Left lung (tissue), 14 donors: Measurements from ENCODE around the gene SH3BGRL. TPM values are rescaled to one million over a fixed set of nuclear protein-coding genes. Genes with fewer than 3 reads are reported as not detected.

Source experiments
- ATAC-seq: fragments of 200-7000 bp; cut with Tn5 transposase; one replicate; pipeline ENCODE4 v1.9.1; 2020; ENCODE audit warnings: moderate library complexity
- DNase-seq, 4 donors: peaks; one replicate each; pipeline ENCODE4 v3.0.0-alpha.2; 2013 to 2020
- H3K27ac ChIP-seq, 2 donors: fragments of 200-600 bp; sonication (generic) in 1 of 2; one replicate each; pipeline versions ENCODE4 v1.5.0 to v1.8.0; 2020 to 2021
- H3K27me3 ChIP-seq, 2 donors: fragments of 200-600 bp; sonication (generic) in 1 of 2; one replicate each; pipeline versions ENCODE4 v1.5.0 to v1.8.0; 2020 to 2021
- H3K36me3 ChIP-seq, 2 donors: fragments of 200-600 bp; sonication (generic) in 1 of 2; one replicate each; pipeline versions ENCODE4 v1.5.0 to v1.8.0; 2020 to 2021
- H3K4me1 ChIP-seq, 2 donors: fragments of 200-600 bp; one replicate each; pipeline ENCODE4 v1.8.0; 2021
- H3K4me3 ChIP-seq, 2 donors: fragments of 200-600 bp; sonication (generic) in 1 of 2; one replicate each; pipeline versions ENCODE4 v1.5.0 to v1.8.0; 2020 to 2021; ENCODE audit warnings: mild to moderate bottlenecking in 1 of 2
- H3K9me3 ChIP-seq, 2 donors: fragments of 200-600 bp; sonication (generic) in 1 of 2; one replicate each; pipeline versions ENCODE4 v1.5.0 to v1.8.0; 2020 to 2021
- CTCF ChIP-seq, 2 donors: fragments of 200-600 bp; sonication (generic) in 1 of 2; IDR thresholded peaks; one replicate each; pipeline versions ENCODE4 v1.5.0 to v1.8.0; 2021; ENCODE audit warnings: antibody characterized with exemption in 2 of 2
- intact Hi-C, 2 donors: fragments of 100-400 bp; cut with DNase I; formaldehyde crosslinking; loops; one replicate each; pipeline versions ENCODE4 v1.11.2 to v1.14.2; 2022
- long read RNA-seq, 12 donors: library from polyadenylated mRNA in 2 of 12; unstranded in 2 of 12; transcript quantifications; one replicate each; pipeline ENCODE4 v2.0.0 and lab custom pipeline, GENCODE V29; 2019 to 2026
- polyA plus RNA-seq, 6 donors: library from polyadenylated mRNA; unstranded; fragments of 120-200 nt; gene quantifications; one replicate each; pipeline ENCODE4 v1.2.1, GENCODE V29; 2013; ENCODE audit not compliant: insufficient read length in 6 of 6
- total RNA-seq, 2 donors: library from RNA; stranded (reverse); fragmentation: NEBNext Ultra II Directional; extraction: Animal tissue kit (Norgen Biotek cat#: 25700); gene quantifications; one replicate each; pipeline ENCODE4 v1.2.1, GENCODE V29; 2021
- donor health status: DM: no; HTN: yes; CAD: no.
- donor health status: DM: no; HTN: no; CAD: no.

Gene SH3BGRL
- total RNA-seq, result 100 to 1,000 TPM; 110 to 127 TPM
- 100 to 1,000 TPM; 205 to 240 (median 221) TPM for polyA plus RNA-seq
- long read RNA-seq, donor 1, transcript SH3BGRL-201 (4 exons, 1,923 nt), result major isoform, 146 of 227 reads
- long read RNA-seq, donor 1, partial matches to known transcripts, result 81 of 227 reads
- long read RNA-seq, donor 1, other reads (novel, unspliced or antisense), result 0 of 227 reads
- long read RNA-seq, donor 2, transcript SH3BGRL-201 (4 exons, 1,923 nt), result major isoform, 141 of 253 reads
- long read RNA-seq, donor 2, partial matches to known transcripts, result 109 of 253 reads
- long read RNA-seq, donor 2, other reads (novel, unspliced or antisense), result 0 of 253 reads
- long read RNA-seq, donor 3, transcript SH3BGRL-201 (4 exons, 1,923 nt), result major isoform, 149 of 179 reads
- long read RNA-seq, donor 3, partial matches to known transcripts, result 30 of 179 reads
- long read RNA-seq, donor 3, other reads (novel, unspliced or antisense), result 0 of 179 reads
- long read RNA-seq, donor 4, transcript SH3BGRL-201 (4 exons, 1,923 nt), result major isoform, 39 of 42 reads
- long read RNA-seq, donor 4, partial matches to known transcripts, result 3 of 42 reads
- long read RNA-seq, donor 4, other reads (novel, unspliced or antisense), result 0 of 42 reads
- long read RNA-seq, donor 5, transcript SH3BGRL-201 (4 exons, 1,923 nt), result major isoform, 140 of 214 reads
- long read RNA-seq, donor 5, partial matches to known transcripts, result 74 of 214 reads
- long read RNA-seq, donor 5, other reads (novel, unspliced or antisense), result 0 of 214 reads
- long read RNA-seq, donor 6, transcript SH3BGRL-201 (4 exons, 1,923 nt), result major isoform, 136 of 239 reads
- long read RNA-seq, donor 6, partial matches to known transcripts, result 95 of 239 reads
- long read RNA-seq, donor 6, other reads (novel, unspliced or antisense), result 7 of 239 reads
- long read RNA-seq, donor 7, transcript SH3BGRL-201 (4 exons, 1,923 nt), result major isoform, 51 of 51 reads
- long read RNA-seq, donor 7, partial matches to known transcripts, result 0 of 51 reads
- long read RNA-seq, donor 7, other reads (novel, unspliced or antisense), result 0 of 51 reads
- long read RNA-seq, donor 8, transcript SH3BGRL-201 (4 exons, 1,923 nt), result major isoform, 67 of 79 reads
- long read RNA-seq, donor 8, partial matches to known transcripts, result 12 of 79 reads
- long read RNA-seq, donor 8, other reads (novel, unspliced or antisense), result 0 of 79 reads
- long read RNA-seq, donor 9, partial matches to known transcripts, result 0 of 1 reads
- long read RNA-seq, donor 9, other reads (novel, unspliced or antisense), result 0 of 1 reads
- long read RNA-seq, donor 10, transcript SH3BGRL-201 (4 exons, 1,923 nt), result major isoform, 23 of 27 reads
- long read RNA-seq, donor 10, partial matches to known transcripts, result 3 of 27 reads
- long read RNA-seq, donor 10, other reads (novel, unspliced or antisense), result 1 of 27 reads
- long read RNA-seq, donor 11, transcript SH3BGRL-201 (4 exons, 1,923 nt), result major isoform, 90 of 91 reads
- long read RNA-seq, donor 11, partial matches to known transcripts, result 0 of 91 reads
- long read RNA-seq, donor 11, other reads (novel, unspliced or antisense), result 0 of 91 reads
- long read RNA-seq, donor 12, transcript SH3BGRL-201 (4 exons, 1,923 nt), result major isoform, 74 of 82 reads
- long read RNA-seq, donor 12, partial matches to known transcripts, result 6 of 82 reads
- long read RNA-seq, donor 12, other reads (novel, unspliced or antisense), result 0 of 82 reads

GRCh38 chrX:81201671-81202455 lies at the start of gene SH3BGRL, which contains the start of gene HMGN5:
Gene SH3BGRL (plus strand): TSS chrX:81202102. CDS start chrX:81202201, 99 bp downstream.
Gene HMGN5 (minus strand): TSS chrX:81201913. CDS start chrX:81121549, 80,364 bp downstream.
- no peaks in the 10 kb centered on the region for H3K27me3 ChIP-seq
- no peaks in the 10 kb centered on the region for H3K36me3 ChIP-seq
- ATAC-seq (peak; percentile 99), DNase-seq (peak; percentile 84 to 93 (median 88))
- no peaks in the 10 kb centered on the region for H3K9me3 ChIP-seq
- intact Hi-C loops, result no loop called here
- peak within 1 kb of the TSS; percentile 82 to 90 for H3K27ac ChIP-seq
- peak within 1 kb of the TSS; percentile 30 to 52 for H3K4me3 ChIP-seq
- TF ChIP-seq CTCF (IDR thresholded peaks at IDR 0.05), result no peak
- H3K4me1 ChIP-seq, result peaks cover 3 to 9% of the 10 kb centered on the region in 2 donors

GRCh38 chrX:81168391-81168790 lies 33.5 kb upstream of the SH3BGRL start:
- no peak overlapping the region for H3K27ac ChIP-seq
- intact Hi-C loops, result no loop called here
- H3K4me1 ChIP-seq, result no peaks in the 10 kb centered on the region
- no peaks in the 10 kb centered on the region for H3K9me3 ChIP-seq
- no peaks in the 10 kb centered on the region for H3K27me3 ChIP-seq
- peaks cover 0 to 2% of the 10 kb centered on the region in 2 donors for H3K36me3 ChIP-seq
- no peak overlapping the region for H3K4me3 ChIP-seq
- no peak for DNase-seq
- no peak for ATAC-seq
- TF ChIP-seq CTCF (IDR thresholded peaks at IDR 0.05), result no peak

- peak in 2 of 4 donors; percentile 8 to 16 for DNase-seq
- ATAC-seq, result peak; percentile 51
- intact Hi-C loops, result no loop called here
Measured at GRCh38 chrX:81174286-81174685, 27.6 kb upstream of the SH3BGRL start.

More at GRCh38 chrX:81174286-81174685, 27.6 kb upstream of the SH3BGRL start:
- Histone ChIP-seq H3K36me3 (no peaks in the 10 kb centered on the region), H3K9me3 (no peaks in the 10 kb centered on the region), H3K4me1 (no peaks in the 10 kb centered on the region), H3K4me3 (no peak overlapping the region), H3K27ac (no peak overlapping the region), H3K27me3 (no peaks in the 10 kb centered on the region)
- peak in 1 of 2 donors; percentile 16 for TF ChIP-seq CTCF (IDR thresholded peaks at IDR 0.05)
